Measurements from ENCODE around the gene EFCAB6. TPM values are rescaled to one million over a fixed set of nuclear protein-coding genes. Genes with fewer than 3 reads are reported as not detected.

The EFCAB6 gene
- total and polyA plus RNA-seq, 2 of the 4 experiments (the other 2 are of a cell fraction): 0.44 to 1.1 TPM

DNA sequence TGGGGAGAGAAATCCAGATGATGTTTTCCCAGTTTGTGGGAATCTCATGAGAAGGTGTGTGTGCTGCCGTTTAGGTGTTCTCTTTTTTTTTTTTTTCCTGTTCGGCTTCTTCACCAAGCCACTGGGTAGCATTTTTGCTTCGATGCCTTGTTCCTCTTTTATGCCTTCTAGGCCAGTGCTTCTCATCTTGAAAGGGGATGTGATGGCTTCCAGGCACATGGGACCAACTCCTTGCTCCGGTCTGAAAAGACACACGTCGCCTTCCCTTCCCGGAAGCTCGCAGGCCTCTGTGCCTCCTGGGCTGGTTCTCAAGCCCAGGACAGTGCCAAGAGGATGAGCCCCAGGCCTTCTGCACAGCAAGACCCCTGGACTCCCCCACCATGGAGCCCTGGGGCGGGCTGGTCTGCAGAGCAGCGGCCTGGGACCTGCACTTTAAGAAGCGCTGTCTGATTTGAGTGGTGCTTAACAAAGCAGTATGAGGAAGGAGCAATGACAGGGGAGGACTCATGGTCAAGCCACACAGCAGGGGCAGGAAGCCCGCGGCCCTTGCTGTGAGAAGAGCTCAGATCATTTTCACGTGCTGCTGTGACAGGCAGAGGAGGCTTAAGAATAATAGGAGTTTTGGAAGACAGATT is 241.5 kb downstream of the EFCAB6 start:
- in situ Hi-C loops (cut with MboI; ENCODE audit: low sequenced_read_pairs): no loop called here
- H3K79me1 ChIP-seq (ENCODE audit: low read depth in 1 of 2, low read length in 2 of 2): no peaks in the 10 kb centered on the region
- H4K8ac ChIP-seq (ENCODE audit: low read depth in 2 of 2, low read length in 2 of 2): no peak overlapping the region
- no peaks in the 10 kb centered on the region for H3K36me3 ChIP-seq (ENCODE audit: control insufficient read depth, insufficient read depth, low read length)
- no TSS peak for BruUV-seq (replicated peaks)
- ATAC-seq (ENCODE audit: low read depth): no peak
- no peak overlapping the region for H4K5ac ChIP-seq (ENCODE audit: low read depth, low read length)
- H3K4ac ChIP-seq (ENCODE audit: low read depth, low read length): no peak overlapping the region
- TF ChIP-seq RAD21 (IDR thresholded peaks at IDR 0.05; ENCODE audit: low read length) (no peak), BHLHE40 (IDR thresholded peaks at IDR 0.05; ENCODE audit: low read depth, low read length) (no peak), NFE2L2 (IDR thresholded peaks at IDR 0.05; ENCODE audit: low read depth, low read length) (no peak), FOS (IDR thresholded peaks at IDR 0.05; ENCODE audit: low read depth, low read length) (no peak), MXI1 (IDR thresholded peaks at IDR 0.05; ENCODE audit: borderline replicate concordance, low read depth, low read length) (no peak), CHD1 (IDR thresholded peaks at IDR 0.05; ENCODE audit: low read depth, low read length) (no peak)
- 10% methylated on average over 2 of the region's 14 CpGs; no CpG with 5 or more reads in 1 of the 2 experiments for WGBS, 2 experiments (ENCODE audit: extremely low coverage in 2 of 2, insufficient read length in 1 of 2)
- peaks cover 15% of the 10 kb centered on the region; the same call in 1 of the 2 replicates for H3K27me3 ChIP-seq (ENCODE audit: control insufficient read depth, insufficient read depth, low read length)
- no peak overlapping the region for H3K18ac ChIP-seq (ENCODE audit: low read depth, low read length)
- H2BK15ac ChIP-seq (ENCODE audit: low read depth, low read length): no peak overlapping the region
- no peak overlapping the region for H3K14ac ChIP-seq (replicated peaks; ENCODE audit: low read depth, low read length)
- H2BK5ac ChIP-seq (ENCODE audit: low read depth, low read length, poor library complexity, severe bottlenecking): no peak overlapping the region
- H4K91ac ChIP-seq (ENCODE audit: insufficient read depth, low read depth, low read length): no peak overlapping the region
- H3K4me3 ChIP-seq (ENCODE audit: insufficient read depth, low read depth, low read length): no peak overlapping the region
- intact Hi-C loops (cut with micrococcal nuclease): no loop called here
- POLR2A ChIA-PET (ENCODE audit: unreplicated experiment): no interaction called here
- no peak overlapping the region for H2BK20ac ChIP-seq (ENCODE audit: low read depth, low read length)
- no peak overlapping the region for H3K56ac ChIP-seq (ENCODE audit: extremely low read depth, insufficient read depth, low read length)
- no peaks in the 10 kb centered on the region for H3K9me1 ChIP-seq (ENCODE audit: insufficient read depth, low read length)
- CTCF ChIA-PET: no interaction called here
- H2BK120ac ChIP-seq (ENCODE audit: low read depth, low read length): no peak overlapping the region
- no peaks in the 10 kb centered on the region for H3K4me1 ChIP-seq (ENCODE audit: control insufficient read depth, insufficient read depth, low read length)
- H2AK9ac ChIP-seq (replicated peaks; ENCODE audit: low read depth, low read length, poor library complexity): no peak overlapping the region
- no peaks in the 10 kb centered on the region for H4K20me1 ChIP-seq (ENCODE audit: insufficient read depth, low read length)
- no peak overlapping the region for H3K4me2 ChIP-seq (ENCODE audit: low read depth, low read length)
- no peak overlapping the region for H3K23ac ChIP-seq (ENCODE audit: low read depth, low read length)
- no peaks in the 10 kb centered on the region for H3K9me3 ChIP-seq (ENCODE audit: control insufficient read depth, insufficient read depth, low read length)
- H3K27ac ChIP-seq (ENCODE audit: insufficient read depth, low read length): no peak overlapping the region
- no peak overlapping the region for H3K9ac ChIP-seq (ENCODE audit: low read depth, low read length)
- no peak overlapping the region for H2AK5ac ChIP-seq (ENCODE audit: low read depth, low read length)
- H2AFZ ChIP-seq (replicated peaks; ENCODE audit: low read length, poor library complexity): no peak overlapping the region
- DNase-seq: no peak
- dilution Hi-C loops (cut with HindIII; ENCODE audit: low sequenced_read_pairs, unreplicated experiment): no loop called here
